Measurements from ENCODE around the gene MYPOP.
A peak's percentile ranks its signal among the peaks of the same experiment; 100 is the strongest.

MYPOP gene

GRCh38 chr19:45902651-45903625 is 525 bp upstream of the MYPOP start:
- H3K4me3 ChIP-seq (replicated peaks; ENCODE audit: insufficient read depth, low read length) = peak overlapping the region; percentile 60
- no peaks in the 10 kb centered on the region for H3K27me3 ChIP-seq (ENCODE audit: insufficient read depth, poor library complexity, severe bottlenecking)
- DNase-seq (ENCODE audit: low read depth in 1 of 2, low spot score in 1 of 2) = peak; percentile 88 to 96
- no peak for TF ChIP-seq REST (IDR thresholded peaks at IDR 0.05; ENCODE audit: insufficient replicate concordance, low read depth)
- TF ChIP-seq CTCF (IDR thresholded peaks at IDR 0.05; ENCODE audit: insufficient read depth, low read length) = no peak
- TF ChIP-seq SPI1 (IDR thresholded peaks at IDR 0.05; ENCODE audit: borderline replicate concordance, low read depth) = no peak
- peak; percentile 75; the same call in 1 of the 2 replicates for TF ChIP-seq POLR2AphosphoS5 (IDR thresholded peaks at IDR 0.05; ENCODE audit: low read depth)
- TF ChIP-seq GABPA (IDR thresholded peaks at IDR 0.05; ENCODE audit: low read depth) = no peak
- peak overlapping the region; percentile 43 for H3K27ac ChIP-seq (replicated peaks)

GRCh38 chr19:45901432-45901911 is 941 bp downstream of the MYPOP start:
- Histone ChIP-seq H3K27me3 (ENCODE audit: insufficient read depth, poor library complexity, severe bottlenecking) (no peaks in the 10 kb centered on the region), H3K27ac (replicated peaks) (no peak overlapping the region), H3K4me3 (replicated peaks; ENCODE audit: insufficient read depth, low read length) (peak overlapping the region; percentile 60)
- DNase-seq (ENCODE audit: low read depth in 1 of 2, low spot score in 1 of 2) = peak; percentile 60 to 68
- TF ChIP-seq REST (IDR thresholded peaks at IDR 0.05; ENCODE audit: insufficient replicate concordance, low read depth) (no peak), SPI1 (IDR thresholded peaks at IDR 0.05; ENCODE audit: borderline replicate concordance, low read depth) (no peak), GABPA (IDR thresholded peaks at IDR 0.05; ENCODE audit: low read depth) (no peak), POLR2AphosphoS5 (IDR thresholded peaks at IDR 0.05; ENCODE audit: low read depth) (no peak), CTCF (IDR thresholded peaks at IDR 0.05; ENCODE audit: insufficient read depth, low read length) (no peak)

GRCh38 chr19:45900738-45901431 is 1.5 kb downstream of the MYPOP start:
- DNase-seq (ENCODE audit: low read depth in 1 of 2, low spot score in 1 of 2) = no peak
- peak overlapping the region; percentile 60 for H3K4me3 ChIP-seq (replicated peaks; ENCODE audit: insufficient read depth, low read length)
- H3K27me3 ChIP-seq (ENCODE audit: insufficient read depth, poor library complexity, severe bottlenecking) = no peaks in the 10 kb centered on the region
- TF ChIP-seq GABPA (IDR thresholded peaks at IDR 0.05; ENCODE audit: low read depth) = no peak
- TF ChIP-seq REST (IDR thresholded peaks at IDR 0.05; ENCODE audit: insufficient replicate concordance, low read depth) = no peak
- no peak for TF ChIP-seq SPI1 (IDR thresholded peaks at IDR 0.05; ENCODE audit: borderline replicate concordance, low read depth)
- TF ChIP-seq POLR2AphosphoS5 (IDR thresholded peaks at IDR 0.05; ENCODE audit: low read depth) = no peak
- TF ChIP-seq CTCF (IDR thresholded peaks at IDR 0.05; ENCODE audit: insufficient read depth, low read length) = no peak
- no peak overlapping the region for H3K27ac ChIP-seq (replicated peaks)
